GM12891 (cell line): Measurements from ENCODE around the gene GNPTAB.

Experiments
- DNase-seq: peaks from one replicate; pipeline ENCODE4 v3.0.0; 2011; ENCODE audit warnings: low spot score; ENCODE audit not compliant: insufficient read length
- FAIRE-seq: peaks from 2 replicates; lab custom pipeline; 2011; peaks lifted over from hg19 to GRCh38; lab: Jason Lieb, UNC
- PAX5 ChIP-seq: IDR thresholded peaks from 2 replicates; pipeline ENCODE4 v1.6.1; 2011; ENCODE audit warnings: low read length, moderate library complexity, mild to moderate bottlenecking; ENCODE audit not compliant: insufficient read depth, severe bottlenecking
- POLR2A ChIP-seq: IDR thresholded peaks from 2 replicates; pipeline ENCODE4 v1.6.1; 2011; ENCODE audit warnings: low read depth, low read length, control low read depth
- POLR2AphosphoS5 ChIP-seq: IDR thresholded peaks from 2 replicates; pipeline ENCODE4 v1.6.1; 2011; ENCODE audit warnings: low read depth, low read length, control low read depth
- POU2F2 ChIP-seq: IDR thresholded peaks from 2 replicates; pipeline ENCODE4 v1.6.1; 2011; ENCODE audit warnings: low read depth, mild to moderate bottlenecking, control low read depth, low read length, moderate library complexity
- SPI1 ChIP-seq: IDR thresholded peaks from 2 replicates; pipeline ENCODE4 v1.6.1; 2011; ENCODE audit warnings: low read depth, low read length, control low read depth
- TAF1 ChIP-seq: IDR thresholded peaks from 2 replicates; pipeline ENCODE4 v1.6.1; 2011; ENCODE audit warnings: low read depth, low read length, control low read depth

The GNPTAB gene

DNA sequence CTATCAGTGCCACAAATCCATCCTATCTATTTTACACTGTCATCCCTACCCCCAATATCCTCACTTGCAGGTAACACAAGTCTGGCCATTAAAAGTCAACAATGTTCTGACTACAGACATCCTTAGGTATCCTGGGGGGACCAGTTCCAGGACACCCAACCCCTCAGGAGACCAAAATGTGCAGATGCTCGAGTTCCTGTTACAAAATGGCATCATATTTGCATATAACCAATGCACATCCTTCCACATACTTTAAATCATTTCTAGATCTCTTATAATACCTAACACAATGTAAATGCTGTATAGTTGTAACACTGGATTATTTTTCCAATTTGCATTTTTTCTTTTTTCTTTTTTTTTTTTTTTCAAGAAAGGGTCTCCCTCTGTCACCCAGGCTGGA lies 98.4 kb downstream of the GNPTAB start:
- FAIRE-seq (no peak), DNase-seq (no peak)
- no peak for TF ChIP-seq SPI1
- no peak for TF ChIP-seq PAX5
- TF ChIP-seq POU2F2: no peak
- TF ChIP-seq TAF1: no peak
- no peak for TF ChIP-seq POLR2AphosphoS5
- TF ChIP-seq POLR2A: no peak

DNA sequence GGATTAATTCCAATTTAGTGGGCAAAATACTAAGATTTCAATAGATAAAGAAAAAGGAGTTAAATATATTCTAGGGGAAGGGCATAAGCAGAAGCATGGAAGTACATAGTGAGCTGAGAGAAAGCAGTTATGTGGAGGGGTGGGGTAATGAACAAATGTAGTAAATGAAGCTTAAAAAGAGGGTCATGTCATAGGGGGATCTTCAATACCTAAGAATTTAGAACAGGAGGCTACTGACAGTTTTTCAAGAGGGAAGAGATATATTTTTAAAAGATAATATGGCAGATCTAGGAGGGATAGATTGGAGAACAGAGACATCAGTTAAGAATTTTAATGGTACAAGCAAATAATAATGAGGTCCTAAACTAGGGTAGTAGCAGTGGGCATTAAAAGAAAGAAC lies 100.9 kb downstream of the GNPTAB start:
- FAIRE-seq (no peak), DNase-seq (no peak)
- TF ChIP-seq PAX5 (no peak), POU2F2 (no peak), SPI1 (no peak), POLR2A (no peak), POLR2AphosphoS5 (no peak), TAF1 (no peak)

GRCh38 chr12:101727098-101727497 lies 103.7 kb downstream of the GNPTAB start:
- TF ChIP-seq POLR2A (no peak), POLR2AphosphoS5 (no peak), SPI1 (no peak), POU2F2 (no peak), TAF1 (no peak), PAX5 (no peak)
- DNase-seq: no peak
- no peak for FAIRE-seq

- TF ChIP-seq TAF1: no peak
- TF ChIP-seq PAX5: no peak
- TF ChIP-seq POLR2AphosphoS5: no peak
- no peak for TF ChIP-seq SPI1
- no peak for TF ChIP-seq POU2F2
- no peak for TF ChIP-seq POLR2A
- FAIRE-seq (no peak), DNase-seq (no peak)
Observed at GRCh38 chr12:101722392-101722791, 108.4 kb downstream of the GNPTAB start.

GRCh38 chr12:101720118-101720517 lies 110.6 kb downstream of the GNPTAB start:
- FAIRE-seq: no peak
- TF ChIP-seq SPI1 (no peak), POLR2A (no peak), PAX5 (no peak), TAF1 (no peak), POU2F2 (no peak), POLR2AphosphoS5 (no peak)
- DNase-seq: no peak

- TF ChIP-seq TAF1: no peak
- TF ChIP-seq POLR2AphosphoS5: no peak
- DNase-seq (no peak), FAIRE-seq (no peak)
Observed at GRCh38 chr12:101719566-101719965, 111.2 kb downstream of the GNPTAB start.

DNA sequence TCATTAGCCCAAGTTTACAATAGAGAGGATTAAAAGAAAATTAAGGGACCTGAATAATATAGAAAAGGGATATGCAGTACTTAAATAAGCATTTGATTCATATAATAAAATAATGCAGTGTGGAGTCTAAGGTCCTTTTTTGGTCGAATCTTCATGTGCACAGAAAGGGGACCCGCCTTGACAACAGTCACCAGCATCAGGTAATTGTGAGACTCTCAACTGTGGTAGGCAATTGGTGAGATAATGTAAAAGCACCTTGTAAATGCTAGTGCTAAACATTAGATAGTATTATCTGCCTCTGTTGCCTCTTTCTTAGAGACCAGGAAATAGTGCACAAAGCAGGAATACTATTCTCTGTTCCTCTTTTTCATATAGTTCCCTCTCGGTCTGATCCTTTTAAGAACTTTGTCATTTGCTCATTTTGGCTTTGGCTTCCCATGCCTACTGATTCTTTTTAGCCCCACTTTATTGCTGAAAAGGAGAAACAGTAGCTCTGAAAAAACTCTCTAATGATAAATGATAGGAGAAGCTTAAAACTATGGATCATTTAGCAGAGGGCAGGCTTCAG lies 115.8 kb downstream of the GNPTAB start:
- no peak for DNase-seq
- no peak for FAIRE-seq
- TF ChIP-seq POLR2A: no peak
- TF ChIP-seq PAX5: no peak
- no peak for TF ChIP-seq POLR2AphosphoS5
- no peak for TF ChIP-seq TAF1
- peak; percentile 44; the same call in 1 of the 2 replicates for TF ChIP-seq SPI1
- no peak for TF ChIP-seq POU2F2

GRCh38 chr12:101713930-101714329 lies 116.8 kb downstream of the GNPTAB start:
- no peak for FAIRE-seq
- TF ChIP-seq PAX5: no peak
- TF ChIP-seq POLR2A: no peak
- no peak for TF ChIP-seq TAF1
- no peak for TF ChIP-seq POLR2AphosphoS5
- TF ChIP-seq SPI1: no peak
- no peak for TF ChIP-seq POU2F2

GRCh38 chr12:101713059-101713682 lies 117.6 kb downstream of the GNPTAB start:
- no peak for DNase-seq
- no peak for FAIRE-seq
- TF ChIP-seq POLR2AphosphoS5 (no peak), POLR2A (no peak), POU2F2 (no peak), PAX5 (no peak)

More at GRCh38 chr12:101713930-101714329, 116.8 kb downstream of the GNPTAB start:
- DNase-seq: no peak

GRCh38 chr12:101710288-101710687 lies 120.5 kb downstream of the GNPTAB start:
- TF ChIP-seq SPI1 (no peak), TAF1 (no peak), POLR2AphosphoS5 (no peak), POU2F2 (no peak), POLR2A (no peak), PAX5 (no peak)
- DNase-seq (no peak), FAIRE-seq (no peak)
